IMR-90 (cell line): ENCODE measurements around the gene SHLD1. TPM values are rescaled to one million over a fixed set of nuclear protein-coding genes. Genes with fewer than 3 reads are reported as not detected.

ENCODE experiments used
- ATAC-seq: fragments of 200-7000 bp; cut with Tn5 transposase; 2 replicates; pipeline ENCODE4 v1.9.1; 2020; ENCODE audit warnings: low read depth, mild to moderate bottlenecking, moderate library complexity
- BruUV-seq: library from RNA; stranded (reverse); fragments of 400-500 nt; replicated peaks from 2 replicates; lab custom pipeline; 2021; lab: Mats Ljungman, UMichigan
- CTCF ChIA-PET: fragments of 300-600 bp; formaldehyde crosslinking; extraction: SDS; loops from one replicate; lab custom pipeline; 2021; ENCODE audit warnings: antibody characterized with exemption; lab: Yijun Ruan, JAX
- POLR2A ChIA-PET: fragments of 300-600 bp; sonication (Branson Sonifier 250); formaldehyde crosslinking; loops from one replicate; lab custom pipeline; 2022; ENCODE audit warnings: antibody characterized with exemption; ENCODE audit not compliant: unreplicated experiment; lab: Charles Lee
- DNase-seq: peaks from one replicate; pipeline ENCODE4 v3.0.0; 2013
- H2AFZ ChIP-seq: replicated peaks from 2 replicates; pipeline ENCODE3; 2013; ENCODE audit warnings: low read length, mild to moderate bottlenecking; ENCODE audit not compliant: poor library complexity
- H2AK5ac ChIP-seq: 2 replicates; pipeline ENCODE4 v1.6.1; 2013; ENCODE audit warnings: low read depth, low read length, inconsistent platforms
- H2AK9ac ChIP-seq: replicated peaks from 2 replicates; pipeline ENCODE3; 2013; ENCODE audit warnings: mild to moderate bottlenecking, low read depth, low read length, moderate library complexity; ENCODE audit not compliant: poor library complexity
- H2BK120ac ChIP-seq: 2 replicates; pipeline ENCODE4 v1.6.1; 2013; ENCODE audit warnings: low read depth, low read length, inconsistent platforms
- H2BK15ac ChIP-seq: 3 replicates; pipeline ENCODE4 v1.6.1; 2013; ENCODE audit warnings: low read depth, low read length, inconsistent platforms
- H2BK20ac ChIP-seq: 2 replicates; pipeline ENCODE4 v1.6.1; 2013; ENCODE audit warnings: low read depth, mild to moderate bottlenecking, inconsistent platforms, low read length, moderate library complexity
- H2BK5ac ChIP-seq: 2 replicates; pipeline ENCODE4 v1.6.1; 2013; ENCODE audit warnings: mild to moderate bottlenecking, low read depth, low read length, inconsistent platforms; ENCODE audit not compliant: poor library complexity, severe bottlenecking
- H3K14ac ChIP-seq: replicated peaks from 2 replicates; pipeline ENCODE4 v1.6.1; 2013; ENCODE audit warnings: low read depth, low read length, inconsistent platforms
- H3K18ac ChIP-seq: 2 replicates; pipeline ENCODE4 v1.6.1; 2013; ENCODE audit warnings: low read depth, low read length, control low read depth
- H3K23ac ChIP-seq: 2 replicates; pipeline ENCODE4 v1.6.1; 2013; ENCODE audit warnings: low read depth, low read length, inconsistent platforms
- H3K27ac ChIP-seq: 2 replicates; pipeline ENCODE4 v1.5.1; 2013; ENCODE audit warnings: mild to moderate bottlenecking, control low read depth, low read length; ENCODE audit not compliant: insufficient read depth
- H3K27me3 ChIP-seq: 2 replicates; pipeline ENCODE4 v1.6.1; 2013; ENCODE audit warnings: low read length; ENCODE audit not compliant: control insufficient read depth, insufficient read depth
- H3K36me3 ChIP-seq: 2 replicates; pipeline ENCODE4 v1.6.1; 2013; ENCODE audit warnings: low read length, mixed read lengths; ENCODE audit not compliant: control insufficient read depth, insufficient read depth
- H3K4ac ChIP-seq: 2 replicates; pipeline ENCODE4 v1.6.1; 2013; ENCODE audit warnings: low read depth, low read length, inconsistent platforms
- H3K4me1 ChIP-seq: 2 replicates; pipeline ENCODE4 v1.6.1; 2013; ENCODE audit warnings: low read length, mixed read lengths; ENCODE audit not compliant: control insufficient read depth, insufficient read depth
- H3K4me2 ChIP-seq: 2 replicates; pipeline ENCODE4 v1.6.1; 2013; ENCODE audit warnings: low read depth, mild to moderate bottlenecking, control low read depth, low read length, moderate library complexity
- H3K4me3 ChIP-seq: 2 replicates; pipeline ENCODE4 v1.5.1; 2013; ENCODE audit warnings: low read depth, mild to moderate bottlenecking, control low read depth, low read length, moderate library complexity; ENCODE audit not compliant: insufficient read depth
- H3K56ac ChIP-seq: 2 replicates; pipeline ENCODE4 v1.6.1; 2013; ENCODE audit warnings: low read length, inconsistent platforms; ENCODE audit not compliant: insufficient read depth; ENCODE audit errors: extremely low read depth
- H3K79me1 ChIP-seq, 2 experiments: 2 replicates each; pipeline ENCODE4 v1.6.1; 2013; ENCODE audit warnings: low read length in 2 of 2, inconsistent platforms in 1 of 2, low read depth in 1 of 2
- H3K9ac ChIP-seq: 2 replicates; pipeline ENCODE4 v1.6.1; 2013; ENCODE audit warnings: low read depth, low read length, control low read depth
- H3K9me1 ChIP-seq: 2 replicates; pipeline ENCODE4 v1.6.1; 2013; ENCODE audit warnings: low read length, inconsistent platforms; ENCODE audit not compliant: insufficient read depth
- H3K9me3 ChIP-seq: 2 replicates; pipeline ENCODE4 v1.6.1; 2013; ENCODE audit warnings: low read length; ENCODE audit not compliant: control insufficient read depth, insufficient read depth
- H4K20me1 ChIP-seq: 2 replicates; pipeline ENCODE4 v1.6.1; 2013; ENCODE audit warnings: low read length, inconsistent platforms; ENCODE audit not compliant: insufficient read depth
- H4K5ac ChIP-seq: 2 replicates; pipeline ENCODE4 v1.6.1; 2013; ENCODE audit warnings: mild to moderate bottlenecking, low read depth, low read length, control low read depth
- H4K8ac ChIP-seq, 2 experiments: 2 replicates each; pipeline ENCODE4 v1.6.1; 2013; ENCODE audit warnings: low read depth in 2 of 2, low read length in 2 of 2, control low read depth in 1 of 2, inconsistent platforms in 1 of 2
- H4K91ac ChIP-seq: 2 replicates; pipeline ENCODE4 v1.6.1; 2013; ENCODE audit warnings: low read depth, low read length, inconsistent platforms; ENCODE audit not compliant: insufficient read depth
- CEBPB ChIP-seq: IDR thresholded peaks from 2 replicates; pipeline ENCODE4 v1.6.1; 2012; ENCODE audit warnings: low read depth, low read length, improper control_type of control experiment
- CTCF ChIP-seq: conservative IDR thresholded peaks from 2 replicates; pipeline ENCODE4 v1.5.1; 2012; ENCODE audit warnings: mild to moderate bottlenecking, low read depth, low read length, improper control_type of control experiment
- POLR2A ChIP-seq: IDR thresholded peaks from 2 replicates; pipeline ENCODE4 v1.6.1; 2012; ENCODE audit warnings: mild to moderate bottlenecking, low read depth, low read length
- RAD21 ChIP-seq: IDR thresholded peaks from 2 replicates; pipeline ENCODE4 v1.6.1; 2012; ENCODE audit warnings: low read length, improper control_type of control experiment
- RFX5 ChIP-seq: IDR thresholded peaks from 2 replicates; pipeline ENCODE4 v1.8.0; 2012; ENCODE audit warnings: low read depth, mild to moderate bottlenecking, low read length, moderate library complexity
- SMC3 ChIP-seq: fragments of 150-350 bp; IDR thresholded peaks from 2 replicates; pipeline ENCODE4 v1.6.1; 2016; ENCODE audit warnings: low read depth, mild to moderate bottlenecking, antibody characterized with exemption, low read length, moderate library complexity
- WGBS, 2 experiments: methylation state at CpG; one replicate each; pipeline versions ENCODE4 v1.1.5 to v1.1.7; 2013; ENCODE audit warnings: missing lambda C conversion rate in 2 of 2; ENCODE audit not compliant: insufficient read length in 1 of 2; ENCODE audit errors: extremely low coverage in 2 of 2; 5-methylcytosine and 5-hydroxymethylcytosine counted together
- dilution Hi-C: fragments of 300-500 bp; cut with HindIII; formaldehyde crosslinking; loops from one replicate; pipeline ENCODE4 v1.14.3; 2018; ENCODE audit warnings: low sequenced_read_pairs; ENCODE audit not compliant: unreplicated experiment
- in situ Hi-C: fragments of 300-500 bp; cut with MboI; formaldehyde crosslinking; loops from 3 replicates; pipeline ENCODE4 v1.14.3; 2019; ENCODE audit warnings: low sequenced_read_pairs, inconsistent platforms, mixed read lengths
- intact Hi-C: fragments of 100-400 bp; cut with micrococcal nuclease; formaldehyde crosslinking; loops from 2 replicates; pipeline ENCODE4 v1.10.0; 2022
- polyA plus RNA-seq, 3 experiments: library from polyadenylated mRNA; depleted of rRNA; stranded (reverse); fragments of >200 nt; gene quantifications; 2 replicates each; pipeline ENCODE4 v1.2.3, GENCODE V29; 2012; ENCODE audit warnings: low replicate concordance in 1 of 3
- total RNA-seq: library from RNA; depleted of rRNA; stranded (reverse); fragments of >200 nt; gene quantifications from 2 replicates; pipeline ENCODE4 v1.2.3, GENCODE V29; 2012

Gene SHLD1
- total and polyA plus RNA-seq, 2 of the 4 experiments (the other 2 are of a cell fraction): 2.6 to 3.0 TPM

DNA sequence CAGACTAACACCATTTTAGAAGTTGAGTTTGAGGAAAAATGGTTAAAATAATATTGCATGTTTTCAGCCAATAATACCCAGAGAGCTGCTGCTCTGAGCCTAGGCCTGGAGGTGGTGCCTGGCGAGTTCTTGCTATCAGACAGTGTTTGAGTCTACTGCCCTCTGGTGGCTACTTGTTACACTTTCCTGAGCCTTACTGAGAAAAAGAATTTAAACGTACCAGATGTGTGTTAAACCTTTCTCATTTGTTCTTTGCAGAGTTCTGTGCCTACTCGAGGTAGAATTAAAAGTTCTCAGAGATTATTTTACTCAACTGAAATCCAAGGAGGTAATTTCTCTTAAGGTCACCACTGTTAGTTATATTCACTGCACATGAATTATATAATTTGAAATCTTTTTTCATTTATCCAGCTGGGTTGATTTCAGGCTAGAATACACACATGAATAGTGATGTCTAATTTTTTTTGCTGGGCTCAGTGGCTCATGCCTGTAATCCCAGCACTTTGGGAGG, 38.2 kb downstream of the SHLD1 start:
- no peak overlapping the region for H4K5ac ChIP-seq
- ChIA-PET CTCF (interaction anchor here (0.6 to 2.7 kb wide), 18 partner anchors 9 to 583 kb away, joined by 3 to 18 read pairs (median 3); no protein-coding TSS in a partner anchor), POLR2A (no interaction called here)
- H2BK5ac ChIP-seq: no peak overlapping the region
- H3K79me1 ChIP-seq: no peaks in the 10 kb centered on the region; a peak in 1 of 4 replicates
- H3K27me3 ChIP-seq: no peaks in the 10 kb centered on the region
- no peak overlapping the region for H2AK9ac ChIP-seq
- no peaks in the 10 kb centered on the region for H3K9me3 ChIP-seq
- H4K91ac ChIP-seq: no peak overlapping the region
- no peak overlapping the region for H2AK5ac ChIP-seq
- no peak overlapping the region for H2BK15ac ChIP-seq
- H2BK120ac ChIP-seq: no peak overlapping the region
- WGBS, 2 experiments: no CpG with 5 or more reads among the region's 3 CpGs
- H3K4ac ChIP-seq: no peak overlapping the region
- no peak overlapping the region for H3K4me2 ChIP-seq
- in situ Hi-C loops: no loop called here
- H3K18ac ChIP-seq: no peak overlapping the region
- H3K4me1 ChIP-seq: peaks cover 9% of the 10 kb centered on the region
- no peak overlapping the region for H3K27ac ChIP-seq
- no peak overlapping the region for H3K4me3 ChIP-seq
- 0 out of 2 replicates have a peak, but pooled peaks cover 1% of the 10 kb centered on the region for H3K36me3 ChIP-seq
- H4K20me1 ChIP-seq: no peaks in the 10 kb centered on the region
- ATAC-seq (peak; percentile 95), DNase-seq (peak; percentile 91)
- H3K9ac ChIP-seq: no peak overlapping the region
- no peaks in the 10 kb centered on the region for H3K9me1 ChIP-seq
- H4K8ac ChIP-seq: no peak overlapping the region
- no peak overlapping the region for H2BK20ac ChIP-seq
- intact Hi-C loops: loop anchor here (1.0 to 5.0 kb wide), 6 partner anchors 136 to 286 kb away; no protein-coding TSS in a partner anchor
- H3K56ac ChIP-seq: no peak overlapping the region
- TF ChIP-seq CTCF (peak; percentile 98), RAD21 (peak; percentile 98), POLR2A (no peak), CEBPB (no peak), SMC3 (peak; percentile 99), RFX5 (no peak)
- H3K14ac ChIP-seq: no peak overlapping the region
- no peak overlapping the region for H3K23ac ChIP-seq
- no TSS peak for BruUV-seq
- dilution Hi-C loops: loop anchor here (25.0 kb wide), 1 partner anchor 201 kb away; no protein-coding TSS in a partner anchor
- H2AFZ ChIP-seq: no peak overlapping the region
